IMR-90 (cell line): Measurements from ENCODE around the gene RNF144A. TPM values are rescaled to one million over a fixed set of nuclear protein-coding genes. Genes with fewer than 3 reads are reported as not detected.

Experiments
- ATAC-seq: fragments of 200-7000 bp; cut with Tn5 transposase; 2 replicates; pipeline ENCODE4 v1.9.1; 2020; ENCODE audit warnings: low read depth, mild to moderate bottlenecking, moderate library complexity
- Bru-seq: library from RNA; stranded (reverse); fragments of 400-500 nt; gene quantifications from one replicate; lab custom pipeline; 2021; lab: Mats Ljungman, UMichigan
- BruChase-seq, 2 experiments: library from RNA; stranded (reverse); fragments of 400-500 nt; gene quantifications; one replicate each; lab custom pipeline; 2021; lab: Mats Ljungman, UMichigan
- BruUV-seq: library from RNA; stranded (reverse); fragments of 400-500 nt; replicated peaks from 2 replicates; lab custom pipeline; 2021; lab: Mats Ljungman, UMichigan
- CTCF ChIA-PET: fragments of 300-600 bp; formaldehyde crosslinking; extraction: SDS; loops from one replicate; lab custom pipeline; 2021; ENCODE audit warnings: antibody characterized with exemption; lab: Yijun Ruan, JAX
- POLR2A ChIA-PET: fragments of 300-600 bp; sonication (Branson Sonifier 250); formaldehyde crosslinking; loops from one replicate; lab custom pipeline; 2022; ENCODE audit warnings: antibody characterized with exemption; ENCODE audit not compliant: unreplicated experiment; lab: Charles Lee
- DNase-seq: peaks from one replicate; pipeline ENCODE4 v3.0.0; 2013
- H2AFZ ChIP-seq: replicated peaks from 2 replicates; pipeline ENCODE3; 2013; ENCODE audit warnings: low read length, mild to moderate bottlenecking; ENCODE audit not compliant: poor library complexity
- H2AK5ac ChIP-seq: 2 replicates; pipeline ENCODE4 v1.6.1; 2013; ENCODE audit warnings: low read depth, low read length, inconsistent platforms
- H2AK9ac ChIP-seq: replicated peaks from 2 replicates; pipeline ENCODE3; 2013; ENCODE audit warnings: mild to moderate bottlenecking, low read depth, low read length, moderate library complexity; ENCODE audit not compliant: poor library complexity
- H2BK120ac ChIP-seq: 2 replicates; pipeline ENCODE4 v1.6.1; 2013; ENCODE audit warnings: low read depth, low read length, inconsistent platforms
- H2BK15ac ChIP-seq: 3 replicates; pipeline ENCODE4 v1.6.1; 2013; ENCODE audit warnings: low read depth, low read length, inconsistent platforms
- H2BK20ac ChIP-seq: 2 replicates; pipeline ENCODE4 v1.6.1; 2013; ENCODE audit warnings: low read depth, mild to moderate bottlenecking, inconsistent platforms, low read length, moderate library complexity
- H2BK5ac ChIP-seq: 2 replicates; pipeline ENCODE4 v1.6.1; 2013; ENCODE audit warnings: mild to moderate bottlenecking, low read depth, low read length, inconsistent platforms; ENCODE audit not compliant: poor library complexity, severe bottlenecking
- H3K14ac ChIP-seq: replicated peaks from 2 replicates; pipeline ENCODE4 v1.6.1; 2013; ENCODE audit warnings: low read depth, low read length, inconsistent platforms
- H3K18ac ChIP-seq: 2 replicates; pipeline ENCODE4 v1.6.1; 2013; ENCODE audit warnings: low read depth, low read length, control low read depth
- H3K23ac ChIP-seq: 2 replicates; pipeline ENCODE4 v1.6.1; 2013; ENCODE audit warnings: low read depth, low read length, inconsistent platforms
- H3K27ac ChIP-seq: 2 replicates; pipeline ENCODE4 v1.5.1; 2013; ENCODE audit warnings: mild to moderate bottlenecking, control low read depth, low read length; ENCODE audit not compliant: insufficient read depth
- H3K27me3 ChIP-seq: 2 replicates; pipeline ENCODE4 v1.6.1; 2013; ENCODE audit warnings: low read length; ENCODE audit not compliant: control insufficient read depth, insufficient read depth
- H3K36me3 ChIP-seq: 2 replicates; pipeline ENCODE4 v1.6.1; 2013; ENCODE audit warnings: low read length, mixed read lengths; ENCODE audit not compliant: control insufficient read depth, insufficient read depth
- H3K4ac ChIP-seq: 2 replicates; pipeline ENCODE4 v1.6.1; 2013; ENCODE audit warnings: low read depth, low read length, inconsistent platforms
- H3K4me1 ChIP-seq: 2 replicates; pipeline ENCODE4 v1.6.1; 2013; ENCODE audit warnings: low read length, mixed read lengths; ENCODE audit not compliant: control insufficient read depth, insufficient read depth
- H3K4me2 ChIP-seq: 2 replicates; pipeline ENCODE4 v1.6.1; 2013; ENCODE audit warnings: low read depth, mild to moderate bottlenecking, control low read depth, low read length, moderate library complexity
- H3K4me3 ChIP-seq: 2 replicates; pipeline ENCODE4 v1.5.1; 2013; ENCODE audit warnings: low read depth, mild to moderate bottlenecking, control low read depth, low read length, moderate library complexity; ENCODE audit not compliant: insufficient read depth
- H3K56ac ChIP-seq: 2 replicates; pipeline ENCODE4 v1.6.1; 2013; ENCODE audit warnings: low read length, inconsistent platforms; ENCODE audit not compliant: insufficient read depth; ENCODE audit errors: extremely low read depth
- H3K79me1 ChIP-seq, 2 experiments: 2 replicates each; pipeline ENCODE4 v1.6.1; 2013; ENCODE audit warnings: low read length in 2 of 2, inconsistent platforms in 1 of 2, low read depth in 1 of 2
- H3K9ac ChIP-seq: 2 replicates; pipeline ENCODE4 v1.6.1; 2013; ENCODE audit warnings: low read depth, low read length, control low read depth
- H3K9me1 ChIP-seq: 2 replicates; pipeline ENCODE4 v1.6.1; 2013; ENCODE audit warnings: low read length, inconsistent platforms; ENCODE audit not compliant: insufficient read depth
- H3K9me3 ChIP-seq: 2 replicates; pipeline ENCODE4 v1.6.1; 2013; ENCODE audit warnings: low read length; ENCODE audit not compliant: control insufficient read depth, insufficient read depth
- H4K20me1 ChIP-seq: 2 replicates; pipeline ENCODE4 v1.6.1; 2013; ENCODE audit warnings: low read length, inconsistent platforms; ENCODE audit not compliant: insufficient read depth
- H4K5ac ChIP-seq: 2 replicates; pipeline ENCODE4 v1.6.1; 2013; ENCODE audit warnings: mild to moderate bottlenecking, low read depth, low read length, control low read depth
- H4K8ac ChIP-seq, 2 experiments: 2 replicates each; pipeline ENCODE4 v1.6.1; 2013; ENCODE audit warnings: low read depth in 2 of 2, low read length in 2 of 2, control low read depth in 1 of 2, inconsistent platforms in 1 of 2
- H4K91ac ChIP-seq: 2 replicates; pipeline ENCODE4 v1.6.1; 2013; ENCODE audit warnings: low read depth, low read length, inconsistent platforms; ENCODE audit not compliant: insufficient read depth
- BHLHE40 ChIP-seq: fragments of 150-350 bp; IDR thresholded peaks from 2 replicates; pipeline ENCODE4 v1.6.1; 2016; ENCODE audit warnings: mild to moderate bottlenecking, low read depth, low read length
- MAZ ChIP-seq: IDR thresholded peaks from 2 replicates; pipeline ENCODE4 v1.6.1; 2012; ENCODE audit warnings: low read depth, mild to moderate bottlenecking, low read length, improper control_type of control experiment, moderate library complexity, borderline replicate concordance
- RCOR1 ChIP-seq: IDR thresholded peaks from 2 replicates; pipeline ENCODE4 v1.6.1; 2012; ENCODE audit warnings: mild to moderate bottlenecking, low read length, improper control_type of control experiment; ENCODE audit not compliant: insufficient replicate concordance
- RFX5 ChIP-seq: IDR thresholded peaks from 2 replicates; pipeline ENCODE4 v1.8.0; 2012; ENCODE audit warnings: low read depth, mild to moderate bottlenecking, low read length, moderate library complexity
- WGBS, 2 experiments: methylation state at CpG; one replicate each; pipeline versions ENCODE4 v1.1.5 to v1.1.7; 2013; ENCODE audit warnings: missing lambda C conversion rate in 2 of 2; ENCODE audit not compliant: insufficient read length in 1 of 2; ENCODE audit errors: extremely low coverage in 2 of 2; 5-methylcytosine and 5-hydroxymethylcytosine counted together
- dilution Hi-C: fragments of 300-500 bp; cut with HindIII; formaldehyde crosslinking; loops from one replicate; pipeline ENCODE4 v1.14.3; 2018; ENCODE audit warnings: low sequenced_read_pairs; ENCODE audit not compliant: unreplicated experiment
- in situ Hi-C: fragments of 300-500 bp; cut with MboI; formaldehyde crosslinking; loops from 3 replicates; pipeline ENCODE4 v1.14.3; 2019; ENCODE audit warnings: low sequenced_read_pairs, inconsistent platforms, mixed read lengths
- intact Hi-C: fragments of 100-400 bp; cut with micrococcal nuclease; formaldehyde crosslinking; loops from 2 replicates; pipeline ENCODE4 v1.10.0; 2022
- long read RNA-seq: library from polyadenylated mRNA; unstranded; transcript quantifications from one replicate; pipeline ENCODE4 v2.0.0, GENCODE V29; 2021; ENCODE audit not compliant: unreplicated experiment
- polyA plus RNA-seq, 3 experiments: library from polyadenylated mRNA; depleted of rRNA; stranded (reverse); fragments of >200 nt; gene quantifications; 2 replicates each; pipeline ENCODE4 v1.2.3, GENCODE V29; 2012; ENCODE audit warnings: low replicate concordance in 1 of 3
- total RNA-seq: library from RNA; depleted of rRNA; stranded (reverse); fragments of >200 nt; gene quantifications from 2 replicates; pipeline ENCODE4 v1.2.3, GENCODE V29; 2012; rRNA removed
- TF ChIP-seq, protein P1 (sequence below): conservative IDR thresholded peaks from 2 replicates; pipeline ENCODE4 v1.5.1; 2012; ENCODE audit warnings: mild to moderate bottlenecking, low read depth, low read length, improper control_type of control experiment

RNF144A gene
- total RNA-seq: 0.18 and 0.28 TPM in 2 replicates
- 0.26 and 0.47 TPM in 2 replicates for polyA plus RNA-seq (2012; rRNA removed)
- 0.14 and 0.22 TPM in 2 replicates for polyA plus RNA-seq (2012; cell fraction: cytosol; rRNA removed)
- 0.15 and 0.17 TPM in 2 replicates for polyA plus RNA-seq (2012; cell fraction: nucleus; rRNA removed; ENCODE audit: low replicate concordance)
- Bru-seq, nascent RNA: percentile 14 among the genes with signal in this experiment
- percentile 10 among the genes with signal in this experiment for BruChase-seq, experiment 1, labeled RNA remaining after a 6-hour chase
- percentile 12 among the genes with signal in this experiment for BruChase-seq, experiment 2, labeled RNA remaining after a 2-hour chase
- long read RNA-seq: 0 reads

- ChIA-PET CTCF (interaction anchor here (0.6 to 1.2 kb wide), 3 partner anchors 11 to 126 kb away, joined by 3 read pairs; no protein-coding TSS in a partner anchor), POLR2A (interaction anchor here (0.6 kb wide), 1 partner anchor 37 kb away, joined by 4 read pairs; no protein-coding TSS in a partner anchor)
- H3K4me1 ChIP-seq: no peaks in the 10 kb centered on the region
- intact Hi-C loops (loop anchor here (5.0 kb wide), 1 partner anchor 125 kb away; no protein-coding TSS in a partner anchor), in situ Hi-C loops (no loop called here), dilution Hi-C loops (no loop called here)
- no peak within 1 kb of the TSS for H3K9ac ChIP-seq
- H2BK120ac ChIP-seq: no peak within 1 kb of the TSS
- TF ChIP-seq MAZ: peak; percentile 63; the same call in 1 of the 2 replicates
- no peak for TF ChIP-seq RCOR1
- TF ChIP-seq BHLHE40: no peak
- TF ChIP-seq RFX5: no peak
- TF ChIP-seq, protein P1, sequence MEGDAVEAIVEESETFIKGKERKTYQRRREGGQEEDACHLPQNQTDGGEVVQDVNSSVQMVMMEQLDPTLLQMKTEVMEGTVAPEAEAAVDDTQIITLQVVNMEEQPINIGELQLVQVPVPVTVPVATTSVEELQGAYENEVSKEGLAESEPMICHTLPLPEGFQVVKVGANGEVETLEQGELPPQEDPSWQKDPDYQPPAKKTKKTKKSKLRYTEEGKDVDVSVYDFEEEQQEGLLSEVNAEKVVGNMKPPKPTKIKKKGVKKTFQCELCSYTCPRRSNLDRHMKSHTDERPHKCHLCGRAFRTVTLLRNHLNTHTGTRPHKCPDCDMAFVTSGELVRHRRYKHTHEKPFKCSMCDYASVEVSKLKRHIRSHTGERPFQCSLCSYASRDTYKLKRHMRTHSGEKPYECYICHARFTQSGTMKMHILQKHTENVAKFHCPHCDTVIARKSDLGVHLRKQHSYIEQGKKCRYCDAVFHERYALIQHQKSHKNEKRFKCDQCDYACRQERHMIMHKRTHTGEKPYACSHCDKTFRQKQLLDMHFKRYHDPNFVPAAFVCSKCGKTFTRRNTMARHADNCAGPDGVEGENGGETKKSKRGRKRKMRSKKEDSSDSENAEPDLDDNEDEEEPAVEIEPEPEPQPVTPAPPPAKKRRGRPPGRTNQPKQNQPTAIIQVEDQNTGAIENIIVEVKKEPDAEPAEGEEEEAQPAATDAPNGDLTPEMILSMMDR: peak; percentile 41
- peak within 1 kb of the TSS; percentile 58 for H3K4me3 ChIP-seq
- no peak within 1 kb of the TSS for H4K8ac ChIP-seq
- H4K91ac ChIP-seq: no peak within 1 kb of the TSS
- no peak within 1 kb of the TSS for H4K5ac ChIP-seq
- peak within 1 kb of the TSS; percentile 52 for H2AK9ac ChIP-seq
- no peak within 1 kb of the TSS for H3K18ac ChIP-seq
- H3K4ac ChIP-seq: no peak within 1 kb of the TSS
- no peak within 1 kb of the TSS for H3K23ac ChIP-seq
- H2AK5ac ChIP-seq: no peak within 1 kb of the TSS
- H3K9me3 ChIP-seq: peaks cover 4% of the 10 kb centered on the region; the same call in 1 of the 2 replicates
- no peaks in the 10 kb centered on the region for H4K20me1 ChIP-seq
- H3K79me1 ChIP-seq: no peaks in the 10 kb centered on the region
- H3K27me3 ChIP-seq: peaks cover 15% of the 10 kb centered on the region
- peak; percentile 99 for ATAC-seq
- peak within 1 kb of the TSS; percentile 91 for H3K4me2 ChIP-seq
- 8% methylated on average over 25 of the region's 90 CpGs; no CpG with 5 or more reads in 1 of the 2 experiments for WGBS, 2 experiments
- BruUV-seq: no TSS peak
- H3K9me1 ChIP-seq: no peaks in the 10 kb centered on the region
- H2BK20ac ChIP-seq: no peak within 1 kb of the TSS
- no peak within 1 kb of the TSS for H3K56ac ChIP-seq
- H2BK15ac ChIP-seq: no peak within 1 kb of the TSS
- DNase-seq: peak; percentile 12
- H2BK5ac ChIP-seq: no peak within 1 kb of the TSS
- no peaks in the 10 kb centered on the region for H3K36me3 ChIP-seq
- no peak within 1 kb of the TSS for H3K14ac ChIP-seq
- H3K27ac ChIP-seq: no peak within 1 kb of the TSS
- H2AFZ ChIP-seq: peak within 1 kb of the TSS; percentile 91
Observed at GRCh38 chr2:6917071-6917760, at the start of gene RNF144A. Gene RNF144A (plus strand): TSS chr2:6917412. CDS start chr2:6996927, 79,515 bp downstream.
